ENCODE results near the gene TGM4. TPM values are rescaled to one million over a fixed set of nuclear protein-coding genes. Genes with fewer than 3 reads are reported as not detected.

The TGM4 gene
- total RNA-seq, 2 donors from 2014 or later: not detected

DNA sequence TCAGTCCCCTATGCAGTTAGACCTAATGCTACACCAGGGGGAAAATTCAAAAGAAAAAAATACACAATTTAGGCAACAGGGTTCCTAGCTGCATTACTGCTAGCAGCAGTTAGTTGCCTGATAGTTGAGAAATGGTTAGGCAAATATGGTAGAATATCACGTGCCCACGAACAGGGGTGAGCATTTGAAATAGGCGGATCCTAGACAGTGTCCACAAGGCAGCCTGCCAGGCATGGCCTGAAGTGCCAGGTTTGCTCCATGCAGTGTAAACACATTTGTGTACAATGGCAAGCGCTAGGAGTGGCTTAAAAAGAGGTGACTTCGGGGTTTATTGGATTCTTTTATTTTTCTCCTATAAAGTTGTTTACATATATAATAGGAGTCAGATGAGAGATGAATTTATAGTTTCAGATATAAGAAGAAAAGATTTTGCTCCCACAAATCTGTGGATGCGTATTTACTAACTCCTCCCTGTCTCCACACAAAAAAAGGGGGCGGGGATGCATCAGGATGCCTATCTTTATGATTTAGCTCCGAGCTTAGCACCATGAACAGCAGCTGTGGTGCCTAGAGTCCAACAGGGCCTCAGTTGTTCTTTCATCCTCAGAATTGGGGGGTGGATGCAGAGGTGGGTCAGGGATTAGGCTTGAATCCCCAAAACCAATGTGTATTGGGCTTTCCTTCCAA lies 3.9 kb upstream of the TGM4 start:
- intact Hi-C loops (cut with DNase I): no loop called here
- ATAC-seq (no peak), DNase-seq (no peak)

GRCh38 chr3:44875596-44875995 lies 1.2 kb downstream of the TGM4 start:
- no peak for ATAC-seq
- DNase-seq: no peak
- intact Hi-C loops (cut with DNase I): no loop called here

- DNase-seq (no peak), ATAC-seq (no peak)
- intact Hi-C loops (cut with DNase I): no loop called here
Measured at GRCh38 chr3:44877333-44877732, 2.9 kb downstream of the TGM4 start.

DNA sequence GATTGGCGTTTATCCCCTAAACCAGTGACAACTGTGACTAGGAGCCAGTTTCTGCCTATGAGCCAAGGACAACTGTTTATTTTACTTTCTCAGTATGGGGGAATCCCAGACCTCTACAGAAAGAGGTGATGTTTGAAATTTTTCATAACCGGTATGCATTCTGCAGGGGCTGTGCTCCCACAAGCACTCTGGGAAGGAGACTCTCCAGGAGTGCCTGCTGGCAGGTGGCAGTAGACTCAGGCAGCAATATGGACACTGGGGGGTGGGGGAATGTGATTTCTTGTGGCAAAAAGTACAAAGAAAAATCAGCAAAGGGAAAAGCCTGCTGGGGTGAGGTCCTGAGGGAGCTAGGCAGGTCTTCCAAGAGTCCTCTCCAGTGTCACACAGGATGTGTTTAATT lies 5.9 kb downstream of the TGM4 start:
- intact Hi-C loops (cut with DNase I): no loop called here
- DNase-seq: no peak
- no peak for ATAC-seq

- ATAC-seq (no peak), DNase-seq (no peak)
- intact Hi-C loops (cut with DNase I): no loop called here
Measured at GRCh38 chr3:44883213-44883955, 9.0 kb downstream of the TGM4 start.

GRCh38 chr3:44883999-44884431 lies 9.6 kb downstream of the TGM4 start:
- intact Hi-C loops (cut with DNase I): no loop called here
- DNase-seq (no peak), ATAC-seq (peak in 1 of 2 donors; percentile 72)

DNA sequence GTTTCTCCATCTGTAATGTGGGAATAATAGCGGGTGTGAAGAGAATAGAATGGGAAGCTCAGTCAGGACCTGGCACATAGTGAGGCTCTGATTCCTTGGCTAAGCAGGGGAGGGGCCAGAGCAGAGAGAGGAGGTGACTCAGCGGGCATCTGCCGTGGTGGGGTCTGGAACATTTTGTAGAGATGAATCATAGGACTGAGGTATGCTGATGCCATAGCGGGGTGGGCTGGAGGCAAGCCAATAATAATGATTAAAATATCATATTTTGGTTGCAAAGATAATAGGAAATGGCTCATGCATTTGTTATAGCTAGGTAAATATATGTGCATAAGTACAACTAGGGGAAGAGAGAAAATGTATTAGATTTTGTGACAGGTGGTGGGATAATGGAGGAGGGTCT lies 11.2 kb downstream of the TGM4 start:
- no peak for DNase-seq
- intact Hi-C loops (cut with DNase I): no loop called here
- peak; percentile 59 to 94 for ATAC-seq

- intact Hi-C loops (cut with DNase I): no loop called here
- peak in 1 of 2 donors; percentile 15 for ATAC-seq
- DNase-seq: no peak
Measured at GRCh38 chr3:44886561-44886960, 12.2 kb downstream of the TGM4 start.

GRCh38 chr3:44887101-44887500 lies 12.7 kb downstream of the TGM4 start:
- DNase-seq (no peak), ATAC-seq (no peak)
- intact Hi-C loops (cut with DNase I): no loop called here

GRCh38 chr3:44890258-44890657 lies 15.8 kb downstream of the TGM4 start:
- intact Hi-C loops (cut with DNase I): no loop called here
- ATAC-seq (no peak), DNase-seq (no peak)

DNA sequence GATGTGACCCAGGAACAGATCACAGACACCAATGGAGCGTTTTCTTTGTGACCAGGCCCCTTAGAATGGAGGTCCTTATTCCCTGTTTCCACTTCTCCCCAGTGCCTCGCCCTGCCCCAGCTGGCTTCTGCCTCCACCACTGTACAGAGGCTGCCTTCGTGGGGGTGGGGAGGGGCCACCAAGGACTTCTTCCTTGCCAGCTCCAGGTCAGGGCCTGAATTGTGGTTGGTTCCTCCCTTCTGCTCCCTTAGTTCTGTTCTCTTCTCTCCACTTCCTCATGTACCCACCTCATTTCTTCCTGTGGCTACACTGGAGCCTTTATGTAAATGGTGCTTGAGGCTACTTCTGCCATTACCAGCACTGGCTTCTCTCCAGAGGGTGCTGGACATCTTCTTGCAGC lies 16.4 kb downstream of the TGM4 start:
- ATAC-seq (no peak), DNase-seq (no peak)
- intact Hi-C loops (cut with DNase I): no loop called here

DNA sequence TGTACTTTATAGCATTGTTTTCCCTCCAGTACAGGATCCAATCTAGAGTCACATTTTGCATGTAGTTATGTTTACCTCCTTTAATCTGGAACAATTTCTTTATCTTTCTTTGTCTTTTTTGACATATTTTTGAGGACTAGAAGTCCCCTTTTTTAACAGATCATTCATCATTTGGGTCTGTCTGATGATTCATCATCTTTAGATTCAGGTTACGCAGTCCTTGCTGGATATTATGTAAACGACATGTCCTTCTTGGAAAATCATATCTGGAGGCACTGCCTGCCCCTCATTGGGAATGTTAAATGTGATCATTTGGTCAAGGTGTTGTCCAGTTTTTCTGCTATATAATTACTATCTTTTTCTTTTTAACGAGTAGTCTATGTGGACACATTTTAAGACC lies 18.3 kb downstream of the TGM4 start:
- no peak for DNase-seq
- no peak for ATAC-seq
- intact Hi-C loops (cut with DNase I): no loop called here

DNA sequence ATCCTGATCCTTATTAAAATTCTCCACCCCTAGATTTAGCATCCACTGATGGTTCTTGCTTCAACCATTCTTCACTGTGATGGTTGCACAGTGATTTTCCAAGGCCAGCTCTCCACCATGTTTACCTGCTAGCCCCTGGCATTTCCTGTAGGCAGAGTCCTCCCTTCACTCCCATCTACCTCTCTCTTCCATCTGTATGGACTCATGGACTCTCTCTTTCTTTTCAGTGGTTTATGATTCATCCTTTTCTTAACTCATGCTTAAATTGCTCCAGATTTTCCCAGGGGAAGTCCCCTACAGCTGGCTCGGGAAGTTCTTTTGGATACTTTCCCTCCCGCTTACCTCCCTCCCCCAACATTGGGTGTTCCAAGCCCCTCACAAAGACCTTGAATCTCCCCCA lies 18.7 kb downstream of the TGM4 start:
- DNase-seq (no peak), ATAC-seq (peak in 1 of 2 donors; percentile 60)
- intact Hi-C loops (cut with DNase I): no loop called here

DNA sequence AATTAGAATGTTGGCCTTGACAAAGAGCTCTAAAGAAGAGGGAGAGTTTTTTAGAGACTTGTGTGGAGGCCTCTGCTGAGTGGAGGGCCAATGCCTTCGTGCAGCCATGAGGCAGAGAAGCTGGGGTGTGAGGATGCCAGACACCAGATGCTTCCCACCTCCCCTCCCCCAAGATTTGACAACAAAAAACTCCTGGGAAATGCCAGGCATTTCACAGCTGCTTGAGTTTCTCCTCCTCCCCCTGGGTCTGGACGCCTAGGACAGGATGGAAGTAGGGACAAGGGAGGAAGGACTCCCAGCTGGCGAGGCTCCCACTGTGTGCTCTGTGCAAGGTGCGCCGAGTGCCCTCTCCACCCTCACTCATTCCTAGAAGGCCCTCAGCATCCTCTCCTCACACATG lies 20.1 kb downstream of the TGM4 start:
- ATAC-seq (no peak), DNase-seq (no peak)
- intact Hi-C loops (cut with DNase I): no loop called here

DNA sequence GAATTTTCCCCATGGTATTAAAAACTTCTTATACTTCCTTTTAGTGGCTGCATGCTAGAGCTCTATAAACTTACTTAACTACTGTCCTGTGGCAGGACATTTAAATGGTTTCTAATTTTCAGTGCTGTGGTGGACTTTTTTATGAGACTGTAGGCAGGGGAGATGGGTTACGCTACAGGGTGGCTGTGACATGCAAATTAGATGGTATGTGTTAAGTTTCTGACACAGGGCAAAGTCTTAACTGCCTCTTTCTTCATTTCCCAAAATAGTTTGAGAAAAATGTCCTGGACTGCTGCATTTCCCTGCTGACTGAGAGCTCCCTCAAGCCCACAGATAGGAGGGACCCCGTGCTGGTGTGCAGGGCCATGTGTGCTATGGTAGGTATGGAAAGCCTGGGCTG lies 22.0 kb downstream of the TGM4 start:
- ATAC-seq: no peak
- intact Hi-C loops (cut with DNase I): no loop called here
- DNase-seq: no peak

DNA sequence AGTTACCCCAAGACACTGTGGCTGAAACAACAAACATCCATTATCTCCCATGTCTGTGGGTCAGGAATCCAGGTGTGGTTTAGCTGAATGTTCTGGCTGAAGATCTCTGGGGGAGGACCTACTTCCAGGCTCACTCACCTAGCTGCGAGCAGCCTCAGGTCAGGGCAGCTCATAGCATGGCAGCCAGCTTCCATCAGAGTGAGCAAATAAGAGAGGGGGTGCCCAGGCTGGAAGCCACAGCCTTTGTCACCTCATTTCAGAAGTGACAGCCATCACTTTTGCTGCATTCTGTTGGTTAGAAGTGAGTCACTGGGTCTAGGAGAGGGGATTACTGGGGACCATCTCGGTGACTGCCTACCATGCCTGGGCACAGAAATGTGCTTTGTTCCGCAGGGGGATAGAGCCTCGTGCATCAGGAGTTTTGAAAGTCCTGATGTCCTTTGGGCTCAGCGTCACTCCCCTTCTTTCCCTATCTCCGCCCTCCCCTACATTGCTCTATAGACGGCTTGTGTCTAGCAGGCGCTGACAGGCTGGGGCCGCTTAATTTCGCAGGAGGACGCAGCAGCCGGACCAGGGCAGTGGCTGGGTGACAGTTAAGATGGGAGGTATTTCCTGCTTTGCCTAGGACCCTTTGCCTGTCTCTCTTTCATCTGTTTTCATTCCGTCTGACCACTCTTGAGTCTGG lies 25.4 kb downstream of the TGM4 start:
- intact Hi-C loops (cut with DNase I): no loop called here
- ATAC-seq (peak in 1 of 2 donors; percentile 15), DNase-seq (no peak)

DNA sequence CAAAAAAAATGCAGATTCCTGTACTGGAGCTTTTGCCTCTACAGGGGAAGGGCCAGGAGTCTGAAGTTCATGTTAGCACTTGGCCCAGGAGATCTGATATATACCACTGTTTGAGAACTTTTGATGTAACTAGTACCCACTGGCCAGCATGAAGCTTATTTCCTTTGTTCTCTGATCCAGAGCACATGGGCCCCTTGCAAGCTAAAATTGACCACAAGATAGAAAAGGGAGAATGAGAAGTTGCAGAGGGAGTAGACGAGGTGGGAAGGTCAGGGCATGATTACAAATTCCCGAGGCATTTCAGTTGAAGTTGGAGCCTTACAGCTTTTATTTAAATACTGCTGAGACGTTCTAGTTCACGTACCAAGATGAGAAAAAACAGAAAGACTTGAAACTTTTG lies 28.2 kb downstream of the TGM4 start:
- ATAC-seq (no peak), DNase-seq (no peak)
- intact Hi-C loops (cut with DNase I): no loop called here

GRCh38 chr3:44903314-44903713 lies 28.9 kb downstream of the TGM4 start:
- no peak for DNase-seq
- intact Hi-C loops (cut with DNase I): no loop called here
- ATAC-seq: no peak

GRCh38 chr3:44903751-44904150 lies 29.3 kb downstream of the TGM4 start:
- no peak for DNase-seq
- intact Hi-C loops (cut with DNase I): no loop called here
- ATAC-seq: no peak

DNA sequence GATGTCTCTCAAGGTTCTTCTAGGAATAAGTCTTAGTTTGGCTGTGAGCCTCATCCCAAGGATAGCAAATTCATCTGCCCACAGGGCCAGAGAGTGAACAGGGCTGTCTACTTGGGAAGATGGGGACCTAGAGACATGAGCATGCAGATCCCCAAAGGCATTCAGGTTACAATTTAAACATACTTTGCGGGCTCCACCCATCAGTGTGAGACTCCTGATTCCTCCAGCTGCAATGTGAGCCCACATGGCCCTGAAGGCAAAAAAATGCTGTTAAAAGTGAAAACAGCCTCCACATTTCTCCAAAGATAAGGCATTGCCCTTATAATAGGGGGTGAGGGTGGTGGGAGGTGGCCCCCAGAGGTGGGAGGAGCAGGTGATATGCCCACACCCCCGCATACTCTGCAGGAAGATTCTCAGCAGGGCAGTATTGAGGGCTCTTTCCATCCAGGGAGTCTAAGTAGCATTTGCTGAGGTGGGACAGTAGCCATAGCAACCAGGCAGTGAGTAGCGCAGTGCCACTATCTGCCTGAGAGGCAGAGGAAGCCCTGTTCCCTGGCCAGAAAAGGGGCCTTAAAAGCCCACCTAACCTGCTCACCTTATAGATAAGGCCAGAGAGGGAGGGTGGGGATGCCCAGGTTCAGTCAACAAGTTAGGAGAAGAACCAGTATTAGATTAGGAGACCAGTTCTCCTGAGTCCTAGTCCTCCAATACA lies 31.2 kb downstream of the TGM4 start:
- intact Hi-C loops (cut with DNase I): no loop called here
- no peak for DNase-seq
- no peak for ATAC-seq

Measured in left cardiac atrium (tissue), 4 donors.